Keratinocyte (primary cell): Measurements from ENCODE around the gene SP140. TPM values are rescaled to one million over a fixed set of nuclear protein-coding genes. Genes with fewer than 3 reads are reported as not detected.

ENCODE experiments used
- DNase-seq: peaks from one replicate; pipeline ENCODE4 v3.0.0-alpha.2; 2011; ENCODE audit warnings: low read depth, missing footprints, low spot score
- FAIRE-seq: peaks from 2 replicates; lab custom pipeline; 2011; peaks lifted over from hg19 to GRCh38; lab: Jason Lieb, UNC
- H2AFZ ChIP-seq: 2 replicates; pipeline ENCODE4 v1.6.0; 2012; ENCODE audit warnings: low read length, control low read depth, inconsistent platforms; ENCODE audit not compliant: control insufficient read depth
- H3K27ac ChIP-seq: 2 replicates; pipeline ENCODE4 v1.5.1; 2011; ENCODE audit warnings: low read length; ENCODE audit not compliant: control insufficient read depth, insufficient read depth
- H3K27me3 ChIP-seq: 3 replicates; pipeline ENCODE4 v1.6.0; 2011; ENCODE audit warnings: low read length; ENCODE audit not compliant: control insufficient read depth, insufficient read depth; ENCODE audit errors: extremely low read depth
- H3K36me3 ChIP-seq, 2 experiments: 2 replicates in 1 of 2; 3 replicates in 1 of 2; pipeline ENCODE4 v1.5.1; 2011; ENCODE audit warnings: low read length in 2 of 2, mild to moderate bottlenecking in 1 of 2; ENCODE audit not compliant: control insufficient read depth in 2 of 2, insufficient read depth in 2 of 2; ENCODE audit errors: extremely low read depth in 1 of 2
- H3K4me1 ChIP-seq: 3 replicates; pipeline ENCODE4 v1.5.1; 2011; ENCODE audit warnings: low read length; ENCODE audit not compliant: control insufficient read depth, insufficient read depth; ENCODE audit errors: extremely low read depth
- H3K4me2 ChIP-seq: 3 replicates; pipeline ENCODE4 v1.6.0; 2011; ENCODE audit warnings: low read depth, low read length; ENCODE audit not compliant: control insufficient read depth, insufficient read depth; ENCODE audit errors: extremely low read depth
- H3K4me3 ChIP-seq, 3 experiments: fragments of 200-600 bp in 1 of 3; sonication (generic) in 1 of 3; 2 replicates in 2 of 3; 3 replicates in 1 of 3; pipeline ENCODE4 v1.5.1; 2011 to 2016; ENCODE audit warnings: low read length in 3 of 3, mild to moderate bottlenecking in 3 of 3, control low read depth in 2 of 3, inconsistent platforms in 1 of 3, low read depth in 1 of 3, mixed read lengths in 1 of 3, mixed run types in 1 of 3, moderate library complexity in 1 of 3; ENCODE audit not compliant: control insufficient read depth in 2 of 3, insufficient read depth in 2 of 3; ENCODE audit errors: extremely low read depth in 1 of 3
- H3K79me2 ChIP-seq: 2 replicates; pipeline ENCODE4 v1.6.0; 2012; ENCODE audit warnings: low read length; ENCODE audit not compliant: control insufficient read depth, insufficient read depth
- H3K9ac ChIP-seq: 3 replicates; pipeline ENCODE4 v1.6.0; 2011; ENCODE audit warnings: low read length; ENCODE audit not compliant: control insufficient read depth, insufficient read depth; ENCODE audit errors: extremely low read depth
- H3K9me1 ChIP-seq: 3 replicates; pipeline ENCODE4 v1.6.0; 2011; ENCODE audit warnings: low read length; ENCODE audit not compliant: control insufficient read depth, insufficient read depth; ENCODE audit errors: extremely low read depth
- H3K9me3 ChIP-seq: 2 replicates; pipeline ENCODE4 v1.5.1; 2012; ENCODE audit warnings: low read depth, low read length; ENCODE audit not compliant: control insufficient read depth
- H4K20me1 ChIP-seq: 3 replicates; pipeline ENCODE4 v1.6.0; 2011; ENCODE audit warnings: low read length; ENCODE audit not compliant: control insufficient read depth, insufficient read depth; ENCODE audit errors: extremely low read depth
- EZH2 ChIP-seq: IDR thresholded peaks from one replicate; pipeline ENCODE4 v1.6.1; 2012; ENCODE audit warnings: inconsistent platforms, mild to moderate bottlenecking, low read length, moderate library complexity
- dilution Hi-C: fragments of 300-500 bp; cut with MboI; formaldehyde crosslinking; loops from one replicate; pipeline ENCODE4 v1.7.0; 2020; ENCODE audit warnings: low sequenced_read_pairs; ENCODE audit not compliant: extremely low pct_ligation_motif_present
- polyA plus RNA-seq, 5 experiments: library from polyadenylated mRNA; depleted of rRNA in 3 of 5; stranded (reverse) in 3 of 5; stranded (forward) in 1 of 5; unstranded in 1 of 5; fragments of >200 nt; gene quantifications; 1 replicate in 1 of 5; 2 replicates in 3 of 5; 3 replicates in 1 of 5; pipeline versions ENCODE4 v1.2.1 to v1.2.3, GENCODE V29; 2011 to 2012; ENCODE audit warnings: missing spikeins in 2 of 5, low read depth in 1 of 5, low replicate concordance in 1 of 5
- TF ChIP-seq, protein P1 (sequence below), 3 experiments: IDR thresholded peaks in 1 of 3; conservative IDR thresholded peaks in 1 of 3; optimal IDR thresholded peaks in 1 of 3; 2 replicates in 2 of 3; 3 replicates in 1 of 3; pipeline versions ENCODE3 to v1.5.1; 2011; ENCODE audit warnings: low read length in 3 of 3, mild to moderate bottlenecking in 3 of 3, moderate library complexity in 2 of 3, control low read depth in 1 of 3, inconsistent platforms in 1 of 3; ENCODE audit not compliant: insufficient read depth in 2 of 3; ENCODE audit errors: extremely low read depth in 1 of 3

Gene SP140
- polyA plus RNA-seq, 1 donor (not counting 4 experiments of a cell fraction or from before 2014, with no cell fraction given), result 1.2 TPM

- Histone ChIP-seq H3K4me2 (no peak overlapping the region), H3K4me1 (no peaks in the 10 kb centered on the region), H3K9me1 (no peaks in the 10 kb centered on the region), H3K4me3 (no peak overlapping the region), H3K9ac (no peak overlapping the region), H4K20me1 (no peaks in the 10 kb centered on the region), H3K27ac (no peak overlapping the region), H3K36me3 (peaks cover 5 to 44% of the 10 kb centered on the region in 2 experiments), H2AFZ (no peak overlapping the region), H3K79me2 (no peaks in the 10 kb centered on the region), H3K27me3 (no peaks in the 10 kb centered on the region), H3K9me3 (no peaks in the 10 kb centered on the region)
- TF ChIP-seq, protein P1, sequence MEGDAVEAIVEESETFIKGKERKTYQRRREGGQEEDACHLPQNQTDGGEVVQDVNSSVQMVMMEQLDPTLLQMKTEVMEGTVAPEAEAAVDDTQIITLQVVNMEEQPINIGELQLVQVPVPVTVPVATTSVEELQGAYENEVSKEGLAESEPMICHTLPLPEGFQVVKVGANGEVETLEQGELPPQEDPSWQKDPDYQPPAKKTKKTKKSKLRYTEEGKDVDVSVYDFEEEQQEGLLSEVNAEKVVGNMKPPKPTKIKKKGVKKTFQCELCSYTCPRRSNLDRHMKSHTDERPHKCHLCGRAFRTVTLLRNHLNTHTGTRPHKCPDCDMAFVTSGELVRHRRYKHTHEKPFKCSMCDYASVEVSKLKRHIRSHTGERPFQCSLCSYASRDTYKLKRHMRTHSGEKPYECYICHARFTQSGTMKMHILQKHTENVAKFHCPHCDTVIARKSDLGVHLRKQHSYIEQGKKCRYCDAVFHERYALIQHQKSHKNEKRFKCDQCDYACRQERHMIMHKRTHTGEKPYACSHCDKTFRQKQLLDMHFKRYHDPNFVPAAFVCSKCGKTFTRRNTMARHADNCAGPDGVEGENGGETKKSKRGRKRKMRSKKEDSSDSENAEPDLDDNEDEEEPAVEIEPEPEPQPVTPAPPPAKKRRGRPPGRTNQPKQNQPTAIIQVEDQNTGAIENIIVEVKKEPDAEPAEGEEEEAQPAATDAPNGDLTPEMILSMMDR (optimal IDR thresholded peaks at IDR 0.05 in 1 of 3, IDR thresholded peaks at IDR 0.05 in 1 of 3, conservative IDR thresholded peaks at IDR 0.05 in 1 of 3; ENCODE audit: extremely low read depth in 1 of 3, insufficient read depth in 2 of 3, low read length in 3 of 3), result no peak
- TF ChIP-seq EZH2, result no peak
- no peak for DNase-seq
- dilution Hi-C loops, result no loop called here
- no peak for FAIRE-seq
Measured at GRCh38 chr2:230205034-230205433, 20.5 kb upstream of the SP140 start.

GRCh38 chr2:230205721-230206120 lies 19.8 kb upstream of the SP140 start:
- TF ChIP-seq, protein P1 (optimal IDR thresholded peaks at IDR 0.05 in 1 of 3, IDR thresholded peaks at IDR 0.05 in 1 of 3, conservative IDR thresholded peaks at IDR 0.05 in 1 of 3; ENCODE audit: extremely low read depth in 1 of 3, insufficient read depth in 2 of 3, low read length in 3 of 3), result no peak
- no peaks in the 10 kb centered on the region for H3K9me3 ChIP-seq
- peaks cover 6 to 47% of the 10 kb centered on the region in 2 experiments for H3K36me3 ChIP-seq
- H3K4me3 ChIP-seq, result no peak overlapping the region
- DNase-seq (no peak), FAIRE-seq (no peak)
- H3K79me2 ChIP-seq, result no peaks in the 10 kb centered on the region
- H4K20me1 ChIP-seq, result no peaks in the 10 kb centered on the region
- H3K9ac ChIP-seq, result no peak overlapping the region
- no peak overlapping the region for H2AFZ ChIP-seq
- dilution Hi-C loops, result no loop called here
- no peak overlapping the region for H3K4me2 ChIP-seq
- no peaks in the 10 kb centered on the region for H3K27me3 ChIP-seq
- H3K9me1 ChIP-seq, result no peaks in the 10 kb centered on the region
- no peak overlapping the region for H3K27ac ChIP-seq
- H3K4me1 ChIP-seq, result no peaks in the 10 kb centered on the region
